Measurements from ENCODE around the gene ZNF277.

Gene ZNF277

DNA sequence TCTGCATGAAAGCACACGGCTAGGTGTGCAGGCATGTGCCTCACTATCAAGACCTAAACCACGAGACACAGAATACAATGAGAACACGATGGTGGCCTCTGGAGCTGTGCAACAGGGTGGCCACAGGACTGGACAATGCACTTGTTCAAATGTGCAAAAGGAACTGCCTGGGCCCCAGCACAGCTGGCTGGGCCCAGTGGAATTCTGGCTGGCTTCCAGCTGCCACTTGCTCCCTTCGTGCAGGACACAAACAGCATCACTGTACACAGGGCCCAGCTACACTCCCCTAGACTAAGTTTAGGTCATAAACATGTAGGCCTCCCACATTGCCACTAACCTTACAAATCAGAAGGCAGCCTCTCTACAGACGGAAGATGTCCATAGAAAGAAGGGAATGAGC is 23.7 kb upstream of the ZNF277 start (continued):
- TF ChIP-seq ZNF596 (tag by site-specific recombination; IDR thresholded peaks at IDR 0.05), result no peak
- no peak for TF ChIP-seq ZNF785 (tag by site-specific recombination; IDR thresholded peaks at IDR 0.05)

DNA sequence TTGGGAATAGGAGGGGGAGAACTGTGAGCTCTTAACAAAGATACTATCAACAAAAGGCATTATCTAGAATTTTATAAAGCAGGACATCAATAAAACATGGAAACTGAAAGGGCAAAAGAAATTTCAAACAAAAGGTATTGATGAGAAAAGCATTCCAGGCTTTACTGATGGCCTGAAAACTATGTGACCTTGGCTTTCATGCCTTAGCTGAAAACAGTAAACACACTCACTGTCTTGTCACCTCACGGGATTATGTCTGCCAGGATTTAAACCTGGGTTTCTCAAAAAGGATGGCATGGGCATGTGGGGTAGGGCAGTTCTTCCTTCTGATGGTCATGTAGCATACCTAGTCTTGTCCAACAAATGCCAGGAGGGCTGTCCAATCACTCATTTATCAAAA is 23.2 kb upstream of the ZNF277 start:
- peaks cover 4% of the 10 kb centered on the region for H3K4me1 ChIP-seq (ENCODE audit: control insufficient read depth, insufficient read depth, low read length)
- no peak for TF ChIP-seq MEIS1 (CRISPR knock-in tag; IDR thresholded peaks at IDR 0.05; ENCODE audit: borderline replicate concordance)
- H3K9me3 ChIP-seq (ENCODE audit: control insufficient read depth, insufficient read depth, low read depth, low read length), result no peaks in the 10 kb centered on the region
- H3K27ac ChIP-seq (ENCODE audit: extremely low read depth, low read depth, low read length), result no peak overlapping the region
- H3K4me3 ChIP-seq (ENCODE audit: low read depth, low read length), result no peak overlapping the region
- ChIA-PET POLR2A (no interaction called here), CTCF (no interaction called here)
- H3K36me3 ChIP-seq (ENCODE audit: control insufficient read depth in 2 of 2, insufficient read depth in 1 of 2, low read length in 2 of 2), result no peaks in the 10 kb centered on the region

DNA sequence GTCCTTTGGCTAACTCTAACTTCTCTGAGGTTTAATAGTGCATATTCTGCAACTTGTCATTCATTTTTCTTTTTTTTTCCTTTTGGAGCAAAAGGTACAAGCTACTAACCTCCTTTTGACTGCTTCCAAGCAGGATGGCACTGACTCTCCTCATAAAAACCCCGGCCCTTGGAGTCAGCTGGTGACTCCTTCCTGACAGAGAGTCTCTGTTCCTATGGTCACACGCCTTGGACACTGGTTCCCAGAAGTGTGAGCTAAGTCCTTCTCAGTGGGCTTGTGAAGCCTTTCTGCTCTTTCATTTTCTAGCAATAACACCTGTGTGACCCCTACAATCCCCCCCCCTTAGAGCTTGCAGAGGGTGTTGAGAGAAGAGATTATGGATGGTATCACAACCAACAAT is 22.0 kb upstream of the ZNF277 start:
- no peak overlapping the region for H3K4me3 ChIP-seq (ENCODE audit: low read depth, low read length)
- H3K9me3 ChIP-seq (ENCODE audit: control insufficient read depth, insufficient read depth, low read depth, low read length), result no peaks in the 10 kb centered on the region
- H3K4me1 ChIP-seq (ENCODE audit: control insufficient read depth, insufficient read depth, low read length), result peaks cover 6% of the 10 kb centered on the region
- H3K27ac ChIP-seq (ENCODE audit: extremely low read depth, low read depth, low read length), result no peak overlapping the region
- TF ChIP-seq HOXA7 (CRISPR knock-in tag; IDR thresholded peaks at IDR 0.05; ENCODE audit: borderline replicate concordance) (no peak), ZNF664 (tag by site-specific recombination; IDR thresholded peaks at IDR 0.05) (no peak), IKZF3 (tag by site-specific recombination; IDR thresholded peaks at IDR 0.05) (no peak), ZNF654 (tag by site-specific recombination; IDR thresholded peaks at IDR 0.05; ENCODE audit: low read depth) (no peak)
- TF ChIP-seq, protein P1, sequence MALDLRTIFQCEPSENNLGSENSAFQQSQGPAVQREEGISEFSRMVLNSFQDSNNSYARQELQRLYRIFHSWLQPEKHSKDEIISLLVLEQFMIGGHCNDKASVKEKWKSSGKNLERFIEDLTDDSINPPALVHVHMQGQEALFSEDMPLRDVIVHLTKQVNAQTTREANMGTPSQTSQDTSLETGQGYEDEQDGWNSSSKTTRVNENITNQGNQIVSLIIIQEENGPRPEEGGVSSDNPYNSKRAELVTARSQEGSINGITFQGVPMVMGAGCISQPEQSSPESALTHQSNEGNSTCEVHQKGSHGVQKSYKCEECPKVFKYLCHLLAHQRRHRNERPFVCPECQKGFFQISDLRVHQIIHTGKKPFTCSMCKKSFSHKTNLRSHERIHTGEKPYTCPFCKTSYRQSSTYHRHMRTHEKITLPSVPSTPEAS (tag by site-specific recombination; IDR thresholded peaks at IDR 0.05), result no peak
- TF ChIP-seq, protein P2, sequence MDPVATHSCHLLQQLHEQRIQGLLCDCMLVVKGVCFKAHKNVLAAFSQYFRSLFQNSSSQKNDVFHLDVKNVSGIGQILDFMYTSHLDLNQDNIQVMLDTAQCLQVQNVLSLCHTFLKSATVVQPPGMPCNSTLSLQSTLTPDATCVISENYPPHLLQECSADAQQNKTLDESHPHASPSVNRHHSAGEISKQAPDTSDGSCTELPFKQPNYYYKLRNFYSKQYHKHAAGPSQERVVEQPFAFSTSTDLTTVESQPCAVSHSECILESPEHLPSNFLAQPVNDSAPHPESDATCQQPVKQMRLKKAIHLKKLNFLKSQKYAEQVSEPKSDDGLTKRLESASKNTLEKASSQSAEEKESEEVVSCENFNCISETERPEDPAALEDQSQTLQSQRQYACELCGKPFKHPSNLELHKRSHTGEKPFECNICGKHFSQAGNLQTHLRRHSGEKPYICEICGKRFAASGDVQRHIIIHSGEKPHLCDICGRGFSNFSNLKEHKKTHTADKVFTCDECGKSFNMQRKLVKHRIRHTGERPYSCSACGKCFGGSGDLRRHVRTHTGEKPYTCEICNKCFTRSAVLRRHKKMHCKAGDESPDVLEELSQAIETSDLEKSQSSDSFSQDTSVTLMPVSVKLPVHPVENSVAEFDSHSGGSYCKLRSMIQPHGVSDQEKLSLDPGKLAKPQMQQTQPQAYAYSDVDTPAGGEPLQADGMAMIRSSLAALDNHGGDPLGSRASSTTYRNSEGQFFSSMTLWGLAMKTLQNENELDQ (tag by site-specific recombination; IDR thresholded peaks at IDR 0.05; ENCODE audit: low read depth), result no peak
- H3K36me3 ChIP-seq (ENCODE audit: control insufficient read depth in 2 of 2, insufficient read depth in 1 of 2, low read length in 2 of 2), result no peaks in the 10 kb centered on the region
- ChIA-PET CTCF (interaction anchor here (0.6 to 1.1 kb wide), 4 partner anchors 17 to 421 kb away, joined by 3 to 4 read pairs (median 3); no protein-coding TSS in a partner anchor), POLR2A (no interaction called here)

DNA sequence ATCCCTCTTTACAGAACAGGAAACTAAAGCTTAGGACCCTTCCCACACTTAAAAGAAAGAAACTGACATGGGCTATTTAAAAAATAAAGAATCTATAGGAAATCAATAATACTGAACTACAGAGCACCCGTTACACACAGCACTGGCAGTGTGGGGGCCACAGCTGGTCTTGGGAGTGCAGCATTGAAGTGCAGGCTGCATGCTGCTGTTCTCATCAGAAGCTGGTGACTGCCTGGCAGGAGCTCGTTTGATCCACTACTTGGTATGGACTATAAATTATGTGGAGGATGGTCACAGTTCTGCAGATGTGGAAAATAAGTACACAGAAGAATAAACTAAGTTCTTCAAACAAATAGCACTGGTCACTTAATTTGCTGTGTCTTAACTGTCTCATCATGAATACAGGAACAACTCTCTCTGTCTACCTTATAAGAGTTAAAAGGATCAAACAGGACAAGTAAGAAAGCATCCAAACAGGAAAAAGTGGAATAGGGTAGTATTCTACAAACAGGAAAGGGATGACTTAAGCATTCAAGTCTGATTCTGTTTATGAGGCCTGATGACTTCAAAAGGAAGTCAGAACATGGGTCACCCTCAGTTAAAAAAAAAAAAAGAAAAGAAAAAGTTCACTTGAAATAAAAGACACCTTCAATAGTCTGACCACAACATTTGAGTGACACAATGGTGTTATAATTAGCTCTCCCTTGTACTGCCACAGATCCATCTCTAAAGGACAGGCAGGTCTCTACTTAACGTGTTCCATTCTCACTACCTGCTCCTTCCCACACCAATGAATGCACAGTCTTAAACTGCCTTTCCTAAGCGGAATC is 21.3 kb upstream of the ZNF277 start:
- no peaks in the 10 kb centered on the region for H3K36me3 ChIP-seq (ENCODE audit: control insufficient read depth in 2 of 2, insufficient read depth in 1 of 2, low read length in 2 of 2)
- no peak overlapping the region for H3K4me3 ChIP-seq (ENCODE audit: low read depth, low read length)
- ChIA-PET POLR2A (no interaction called here), CTCF (interaction anchor here (0.9 to 1.1 kb wide), 3 partner anchors 16 to 422 kb away, joined by 3 to 4 read pairs (median 3); no protein-coding TSS in a partner anchor)
- H3K27ac ChIP-seq (ENCODE audit: extremely low read depth, low read depth, low read length), result no peak overlapping the region
- peaks cover 7% of the 10 kb centered on the region for H3K4me1 ChIP-seq (ENCODE audit: control insufficient read depth, insufficient read depth, low read length)
- H3K9me3 ChIP-seq (ENCODE audit: control insufficient read depth, insufficient read depth, low read depth, low read length), result no peaks in the 10 kb centered on the region
- TF ChIP-seq ZSCAN30 (tag by site-specific recombination; IDR thresholded peaks at IDR 0.05), result peak; percentile 42; the same call in 1 of the 2 replicates
- no peak for TF ChIP-seq HOXD13 (CRISPR knock-in tag; IDR thresholded peaks at IDR 0.05; ENCODE audit: borderline replicate concordance)
- no peak for TF ChIP-seq ZNF530 (tag by site-specific recombination; IDR thresholded peaks at IDR 0.05; ENCODE audit: low read depth)
- TF ChIP-seq ZNF558 (tag by site-specific recombination; IDR thresholded peaks at IDR 0.05), result no peak
- TF ChIP-seq ZBTB21 (tag by site-specific recombination; IDR thresholded peaks at IDR 0.05), result no peak
- TF ChIP-seq, protein P3, sequence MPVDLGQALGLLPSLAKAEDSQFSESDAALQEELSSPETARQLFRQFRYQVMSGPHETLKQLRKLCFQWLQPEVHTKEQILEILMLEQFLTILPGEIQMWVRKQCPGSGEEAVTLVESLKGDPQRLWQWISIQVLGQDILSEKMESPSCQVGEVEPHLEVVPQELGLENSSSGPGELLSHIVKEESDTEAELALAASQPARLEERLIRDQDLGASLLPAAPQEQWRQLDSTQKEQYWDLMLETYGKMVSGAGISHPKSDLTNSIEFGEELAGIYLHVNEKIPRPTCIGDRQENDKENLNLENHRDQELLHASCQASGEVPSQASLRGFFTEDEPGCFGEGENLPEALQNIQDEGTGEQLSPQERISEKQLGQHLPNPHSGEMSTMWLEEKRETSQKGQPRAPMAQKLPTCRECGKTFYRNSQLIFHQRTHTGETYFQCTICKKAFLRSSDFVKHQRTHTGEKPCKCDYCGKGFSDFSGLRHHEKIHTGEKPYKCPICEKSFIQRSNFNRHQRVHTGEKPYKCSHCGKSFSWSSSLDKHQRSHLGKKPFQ (tag by site-specific recombination; IDR thresholded peaks at IDR 0.05), result no peak
- no peak for TF ChIP-seq ZNF624 (tag by site-specific recombination; IDR thresholded peaks at IDR 0.05)
- TF ChIP-seq, protein P4, sequence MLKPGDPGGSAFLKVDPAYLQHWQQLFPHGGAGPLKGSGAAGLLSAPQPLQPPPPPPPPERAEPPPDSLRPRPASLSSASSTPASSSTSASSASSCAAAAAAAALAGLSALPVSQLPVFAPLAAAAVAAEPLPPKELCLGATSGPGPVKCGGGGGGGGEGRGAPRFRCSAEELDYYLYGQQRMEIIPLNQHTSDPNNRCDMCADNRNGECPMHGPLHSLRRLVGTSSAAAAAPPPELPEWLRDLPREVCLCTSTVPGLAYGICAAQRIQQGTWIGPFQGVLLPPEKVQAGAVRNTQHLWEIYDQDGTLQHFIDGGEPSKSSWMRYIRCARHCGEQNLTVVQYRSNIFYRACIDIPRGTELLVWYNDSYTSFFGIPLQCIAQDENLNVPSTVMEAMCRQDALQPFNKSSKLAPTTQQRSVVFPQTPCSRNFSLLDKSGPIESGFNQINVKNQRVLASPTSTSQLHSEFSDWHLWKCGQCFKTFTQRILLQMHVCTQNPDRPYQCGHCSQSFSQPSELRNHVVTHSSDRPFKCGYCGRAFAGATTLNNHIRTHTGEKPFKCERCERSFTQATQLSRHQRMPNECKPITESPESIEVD (tag by site-specific recombination; IDR thresholded peaks at IDR 0.05), result no peak; the same call in 1 of the 2 replicates
- TF ChIP-seq, protein P5, sequence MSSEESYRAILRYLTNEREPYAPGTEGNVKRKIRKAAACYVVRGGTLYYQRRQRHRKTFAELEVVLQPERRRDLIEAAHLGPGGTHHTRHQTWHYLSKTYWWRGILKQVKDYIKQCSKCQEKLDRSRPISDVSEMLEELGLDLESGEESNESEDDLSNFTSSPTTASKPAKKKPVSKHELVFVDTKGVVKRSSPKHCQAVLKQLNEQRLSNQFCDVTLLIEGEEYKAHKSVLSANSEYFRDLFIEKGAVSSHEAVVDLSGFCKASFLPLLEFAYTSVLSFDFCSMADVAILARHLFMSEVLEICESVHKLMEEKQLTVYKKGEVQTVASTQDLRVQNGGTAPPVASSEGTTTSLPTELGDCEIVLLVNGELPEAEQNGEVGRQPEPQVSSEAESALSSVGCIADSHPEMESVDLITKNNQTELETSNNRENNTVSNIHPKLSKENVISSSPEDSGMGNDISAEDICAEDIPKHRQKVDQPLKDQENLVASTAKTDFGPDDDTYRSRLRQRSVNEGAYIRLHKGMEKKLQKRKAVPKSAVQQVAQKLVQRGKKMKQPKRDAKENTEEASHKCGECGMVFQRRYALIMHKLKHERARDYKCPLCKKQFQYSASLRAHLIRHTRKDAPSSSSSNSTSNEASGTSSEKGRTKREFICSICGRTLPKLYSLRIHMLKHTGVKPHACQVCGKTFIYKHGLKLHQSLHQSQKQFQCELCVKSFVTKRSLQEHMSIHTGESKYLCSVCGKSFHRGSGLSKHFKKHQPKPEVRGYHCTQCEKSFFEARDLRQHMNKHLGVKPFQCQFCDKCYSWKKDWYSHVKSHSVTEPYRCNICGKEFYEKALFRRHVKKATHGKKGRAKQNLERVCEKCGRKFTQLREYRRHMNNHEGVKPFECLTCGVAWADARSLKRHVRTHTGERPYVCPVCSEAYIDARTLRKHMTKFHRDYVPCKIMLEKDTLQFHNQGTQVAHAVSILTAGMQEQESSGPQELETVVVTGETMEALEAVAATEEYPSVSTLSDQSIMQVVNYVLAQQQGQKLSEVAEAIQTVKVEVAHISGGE (tag by site-specific recombination; conservative IDR thresholded peaks at IDR 0.05; ENCODE audit: low read depth), result no peak
